GM21825 (cell line): ENCODE data around the gene NTF4.
A peak's percentile ranks its signal among the peaks of the same experiment; 100 is the strongest.

Source experiments
- ATAC-seq: cut with Tn5 transposase; IDR thresholded peaks from one replicate; pipeline ENCODE4 v1.9.1; 2021; ENCODE audit warnings: mild to moderate bottlenecking, moderate library complexity; ENCODE audit not compliant: unreplicated experiment

Gene NTF4

GRCh38 chr19:49064768-49065611 lies at the start of gene NTF4:
Gene NTF4, minus strand, starts transcription at chr19:49064818. Its CDS starts 2,821 bp downstream, at chr19:49061997.
- ATAC-seq: no peak

- peak; percentile 44 for ATAC-seq
Measured at GRCh38 chr19:49113762-49114629, 49.4 kb upstream of the NTF4 start, which contains the start of gene LIN7B. Gene LIN7B, plus strand, starts transcription at chr19:49114370. Its CDS starts 35 bp downstream, at chr19:49114405.

DNA sequence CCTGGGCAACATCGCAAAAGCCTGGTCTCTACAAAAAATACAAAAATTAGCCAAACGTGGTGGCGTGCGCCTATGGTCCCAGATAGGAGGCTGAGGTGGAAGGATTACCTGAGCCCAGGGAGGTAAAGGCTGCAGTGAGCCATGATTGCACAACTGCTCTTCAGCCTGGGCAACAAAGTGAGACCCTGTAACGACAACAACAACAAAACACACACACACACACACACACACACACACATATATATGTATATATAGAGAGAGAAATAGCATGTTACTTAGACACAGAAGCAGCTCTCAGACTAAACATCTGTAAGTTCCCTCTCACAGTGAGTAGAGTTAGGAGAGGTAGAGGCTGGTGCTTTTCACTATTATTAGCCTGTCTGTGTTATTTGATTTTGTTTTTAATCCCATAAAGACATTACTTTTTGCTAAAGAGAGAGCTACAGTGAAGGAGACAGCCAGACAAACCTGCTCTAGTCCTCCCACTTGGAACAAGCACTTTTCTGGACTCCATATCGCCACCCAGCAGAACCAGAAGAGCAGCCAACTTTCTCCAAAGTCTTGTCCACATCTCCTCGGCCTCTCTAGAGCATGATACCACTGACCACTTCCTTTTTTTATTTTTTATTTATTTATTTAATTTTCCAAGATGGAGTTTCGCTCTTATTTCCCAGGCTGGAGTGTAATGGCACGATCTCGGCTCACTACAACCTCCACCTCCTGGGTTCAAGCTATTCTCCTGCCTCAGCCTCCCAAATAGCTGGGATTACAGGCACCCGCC lies 46.8 kb upstream of the NTF4 start:
- no peak for ATAC-seq

GRCh38 chr19:49110567-49110966 lies 45.9 kb upstream of the NTF4 start:
- ATAC-seq: no peak

GRCh38 chr19:49109569-49110233 lies 45.1 kb upstream of the NTF4 start:
- ATAC-seq: no peak

DNA sequence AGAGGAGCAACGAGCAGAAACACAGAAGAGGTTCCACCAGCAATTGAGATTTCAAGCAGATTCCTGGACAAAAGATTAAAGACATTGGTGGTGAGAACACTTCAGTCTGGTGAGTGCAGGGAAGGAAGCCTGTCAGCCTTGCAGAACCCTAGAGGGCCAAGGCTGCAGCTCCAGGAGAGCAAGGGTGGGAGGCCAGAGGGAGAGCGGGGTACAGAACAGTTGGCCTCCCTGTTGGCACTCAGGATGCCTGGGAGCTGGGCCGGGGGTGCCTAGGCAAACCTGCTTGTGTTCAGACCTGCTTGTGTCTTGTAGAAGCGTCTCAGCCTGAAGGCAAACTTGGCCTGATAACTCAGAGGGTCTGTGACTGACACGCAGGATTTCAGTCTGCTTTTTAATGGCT lies 44.4 kb upstream of the NTF4 start:
- ATAC-seq: no peak

GRCh38 chr19:49107625-49108459 lies 43.2 kb upstream of the NTF4 start:
- ATAC-seq: no peak

GRCh38 chr19:49106648-49107135 lies 42.1 kb upstream of the NTF4 start:
- ATAC-seq: no peak

DNA sequence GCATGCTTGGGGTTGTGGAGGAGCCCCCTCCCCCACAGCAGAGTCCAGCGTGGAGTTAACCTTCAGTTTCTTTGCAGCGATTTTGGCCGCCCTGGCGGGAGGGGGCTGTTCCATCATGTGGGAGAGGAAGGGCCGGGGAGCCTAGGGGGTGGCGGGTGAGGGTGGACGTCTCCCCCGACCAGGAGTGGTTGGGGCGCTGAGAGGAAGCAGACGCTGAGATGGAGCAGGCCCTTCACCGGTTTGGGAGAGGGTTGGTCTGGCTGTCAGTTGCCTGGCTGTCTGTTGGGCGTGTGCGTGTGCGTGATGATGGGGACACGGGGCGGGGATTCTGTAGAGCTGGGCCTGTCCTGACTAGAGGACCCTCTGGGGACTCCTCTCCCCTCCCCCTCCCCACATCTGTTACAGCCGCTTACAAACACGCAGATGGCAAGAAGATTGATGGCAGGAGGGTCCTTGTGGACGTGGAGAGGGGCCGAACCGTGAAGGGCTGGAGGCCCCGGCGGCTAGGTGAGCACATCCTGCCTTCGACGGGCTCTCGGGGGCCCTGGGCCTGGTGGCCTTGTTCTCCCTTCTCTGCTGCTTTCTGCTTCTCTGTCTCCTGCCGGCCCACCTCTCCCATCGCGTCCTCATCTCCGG lies 39.7 kb upstream of the NTF4 start:
- ATAC-seq: no peak

GRCh38 chr19:49103331-49104085 lies 38.9 kb upstream of the NTF4 start:
- ATAC-seq: no peak

GRCh38 chr19:49102303-49102702 lies 37.7 kb upstream of the NTF4 start:
- ATAC-seq: no peak

- no peak for ATAC-seq
Measured at GRCh38 chr19:49101160-49101559, 36.5 kb upstream of the NTF4 start.

GRCh38 chr19:49098795-49099194 lies 34.2 kb upstream of the NTF4 start:
- ATAC-seq: no peak

- no peak for ATAC-seq
Measured at GRCh38 chr19:49097453-49098288, 33.1 kb upstream of the NTF4 start.

DNA sequence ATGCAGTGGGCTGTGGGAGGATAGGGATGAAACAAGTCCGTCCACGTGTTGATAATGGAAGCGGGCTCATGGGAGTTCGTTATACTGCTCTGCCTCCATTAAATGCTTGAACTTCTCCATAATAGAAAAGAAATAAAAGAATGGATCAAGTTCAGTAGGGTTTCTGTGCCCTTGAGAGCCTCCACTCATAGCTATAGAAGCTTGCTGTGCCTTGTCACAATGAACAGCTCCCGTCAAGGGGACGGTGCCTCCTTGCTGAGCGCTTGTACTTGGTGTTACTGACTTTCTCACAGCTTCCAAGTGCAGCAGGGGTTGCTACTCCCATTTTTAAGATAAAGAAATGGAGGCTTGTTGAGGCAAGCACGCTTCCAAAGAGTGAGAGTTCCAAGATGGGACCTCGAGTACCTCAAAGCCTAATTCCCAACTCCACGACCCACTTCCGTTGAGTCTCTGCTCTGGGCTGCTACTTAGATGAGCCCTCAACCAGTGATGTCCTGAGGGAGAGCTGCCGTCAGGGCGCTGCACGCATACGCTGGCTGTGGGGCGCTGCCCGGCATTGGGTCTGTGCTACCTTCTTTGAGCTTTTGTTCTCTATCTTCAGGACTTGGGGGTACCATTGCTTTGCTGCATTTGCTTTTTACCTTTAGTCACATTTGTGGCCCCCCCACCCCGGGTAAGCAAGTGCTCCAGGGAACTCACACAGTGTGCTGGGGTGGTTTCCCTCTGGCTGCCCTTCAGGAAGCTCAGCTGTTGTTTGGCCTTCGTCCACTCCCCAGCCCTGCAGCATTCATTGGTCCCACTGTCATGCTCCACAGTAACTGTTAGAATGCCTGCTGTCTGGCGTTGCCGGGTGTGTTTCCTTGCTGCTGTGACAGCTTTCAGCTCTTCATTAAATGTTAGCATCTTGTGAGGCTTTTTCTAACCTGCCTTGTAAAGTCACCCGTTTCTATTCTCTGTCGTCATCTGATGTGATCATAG lies 30.2 kb upstream of the NTF4 start:
- ATAC-seq: no peak

DNA sequence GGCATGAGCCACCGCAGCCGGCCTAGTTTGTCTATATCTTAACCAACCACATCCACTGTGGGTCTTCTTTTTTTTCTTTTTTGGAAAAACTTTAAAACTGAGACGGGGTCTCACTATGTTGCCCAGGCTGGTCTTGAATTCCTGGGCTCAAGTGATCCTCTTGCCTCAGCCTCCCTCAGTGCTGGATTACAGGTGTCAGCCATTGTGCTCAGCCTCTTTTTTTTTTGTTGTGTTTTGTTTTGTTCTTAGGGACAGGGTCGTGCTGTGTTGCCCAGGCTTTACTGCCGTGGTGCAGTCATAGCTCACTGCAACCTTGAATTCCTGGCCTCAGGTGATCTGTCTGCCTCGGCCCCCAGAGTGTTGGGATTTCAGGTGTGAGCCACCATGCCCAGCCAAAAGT lies 28.1 kb upstream of the NTF4 start:
- ATAC-seq: no peak
